ENCODE results near the gene RNF167.

RNF167 gene

GRCh38 chr17:4941319-4941610 lies 1.2 kb downstream of the RNF167 start:
- H3K27ac Mint-ChIP-seq: peak overlapping the region; percentile 99
- H3K9me3 Mint-ChIP-seq (ENCODE audit: low read depth): no peaks in the 10 kb centered on the region
- H3K4me3 Mint-ChIP-seq: peak overlapping the region; percentile 96
- H3K4me1 Mint-ChIP-seq (ENCODE audit: low read depth): peaks cover 63% of the 10 kb centered on the region
- peaks cover 14% of the 10 kb centered on the region for H3K36me3 Mint-ChIP-seq
- H3K27me3 Mint-ChIP-seq: no peaks in the 10 kb centered on the region

GRCh38 chr17:4942760-4943508 lies 2.9 kb downstream of the RNF167 start:
- H3K27ac Mint-ChIP-seq: peak overlapping the region; percentile 99
- H3K27me3 Mint-ChIP-seq: no peaks in the 10 kb centered on the region
- H3K36me3 Mint-ChIP-seq: peaks cover 22% of the 10 kb centered on the region
- peaks cover 60% of the 10 kb centered on the region for H3K4me1 Mint-ChIP-seq (ENCODE audit: low read depth)
- peak overlapping the region; percentile 56 for H3K4me3 Mint-ChIP-seq
- H3K9me3 Mint-ChIP-seq (ENCODE audit: low read depth): no peaks in the 10 kb centered on the region

DNA sequence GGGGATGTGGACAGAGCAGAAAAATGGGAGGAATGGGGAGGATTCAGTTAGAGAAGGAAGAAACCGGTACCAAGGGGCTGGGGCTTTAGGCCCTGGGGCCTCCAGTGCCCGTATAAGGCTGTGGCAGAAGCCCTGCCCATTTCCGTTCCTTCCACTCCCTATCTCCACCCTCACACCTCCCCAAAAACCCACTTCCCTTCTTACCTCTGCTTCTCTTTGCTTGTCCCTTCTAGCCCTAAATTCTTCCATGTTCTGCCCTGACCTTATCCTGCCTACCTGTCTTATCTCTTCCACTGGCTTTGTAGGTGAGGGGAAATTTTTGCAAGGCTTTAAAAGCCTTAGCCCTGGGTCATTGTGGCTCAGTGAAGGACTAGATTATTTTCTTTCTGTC lies 4.1 kb downstream of the RNF167 start:
- Mint-ChIP-seq H3K27ac (peak overlapping the region; percentile 99), H3K27me3 (no peaks in the 10 kb centered on the region), H3K36me3 (peaks cover 22% of the 10 kb centered on the region), H3K4me3 (peak overlapping the region; percentile 97), H3K4me1 (ENCODE audit: low read depth) (peaks cover 52% of the 10 kb centered on the region), H3K9me3 (ENCODE audit: low read depth) (no peaks in the 10 kb centered on the region)

DNA sequence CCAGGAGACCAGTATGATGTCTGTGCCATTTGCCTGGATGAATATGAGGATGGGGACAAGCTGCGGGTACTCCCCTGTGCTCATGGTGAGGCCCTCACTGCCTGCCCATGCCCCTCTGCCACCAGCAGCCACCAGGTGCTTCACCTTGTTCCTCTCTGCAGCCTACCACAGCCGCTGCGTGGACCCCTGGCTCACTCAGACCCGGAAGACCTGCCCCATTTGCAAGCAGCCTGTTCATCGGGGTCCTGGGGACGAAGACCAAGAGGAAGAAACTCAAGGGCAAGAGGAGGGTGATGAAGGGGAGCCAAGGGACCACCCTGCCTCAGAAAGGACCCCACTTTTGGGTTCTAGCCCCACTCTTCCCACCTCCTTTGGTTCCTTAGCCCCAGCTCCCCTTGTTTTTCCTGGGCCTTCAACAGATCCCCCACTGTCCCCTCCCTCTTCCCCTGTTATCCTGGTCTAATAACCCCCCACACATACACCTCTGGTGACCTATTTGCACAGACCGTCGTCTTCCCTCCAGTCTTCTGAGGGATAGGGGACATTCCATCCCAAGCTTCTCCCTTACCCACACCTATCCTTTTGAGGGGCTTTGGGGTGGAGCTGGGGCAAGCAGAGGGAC lies 4.6 kb downstream of the RNF167 start:
- peak overlapping the region; percentile 97 for H3K4me3 Mint-ChIP-seq
- peaks cover 22% of the 10 kb centered on the region for H3K36me3 Mint-ChIP-seq
- no peaks in the 10 kb centered on the region for H3K27me3 Mint-ChIP-seq
- H3K27ac Mint-ChIP-seq: peak overlapping the region; percentile 99
- no peaks in the 10 kb centered on the region for H3K9me3 Mint-ChIP-seq (ENCODE audit: low read depth)
- peaks cover 50% of the 10 kb centered on the region for H3K4me1 Mint-ChIP-seq (ENCODE audit: low read depth)

- Mint-ChIP-seq H3K36me3 (peaks cover 22% of the 10 kb centered on the region), H3K9me3 (ENCODE audit: low read depth) (no peaks in the 10 kb centered on the region), H3K27ac (peak overlapping the region; percentile 99), H3K4me1 (ENCODE audit: low read depth) (peaks cover 50% of the 10 kb centered on the region), H3K4me3 (peak overlapping the region; percentile 97), H3K27me3 (no peaks in the 10 kb centered on the region)
These were observed 5.3 kb downstream of the RNF167 start for GRCh38 chr17:4945176-4945943.

GRCh38 chr17:4945944-4946280 lies 5.8 kb downstream of the RNF167 start:
- peak overlapping the region; percentile 99 for H3K27ac Mint-ChIP-seq
- H3K4me3 Mint-ChIP-seq: peak overlapping the region; percentile 97
- H3K27me3 Mint-ChIP-seq: no peaks in the 10 kb centered on the region
- no peaks in the 10 kb centered on the region for H3K9me3 Mint-ChIP-seq (ENCODE audit: low read depth)
- H3K36me3 Mint-ChIP-seq: peaks cover 22% of the 10 kb centered on the region
- H3K4me1 Mint-ChIP-seq (ENCODE audit: low read depth): peaks cover 53% of the 10 kb centered on the region

DNA sequence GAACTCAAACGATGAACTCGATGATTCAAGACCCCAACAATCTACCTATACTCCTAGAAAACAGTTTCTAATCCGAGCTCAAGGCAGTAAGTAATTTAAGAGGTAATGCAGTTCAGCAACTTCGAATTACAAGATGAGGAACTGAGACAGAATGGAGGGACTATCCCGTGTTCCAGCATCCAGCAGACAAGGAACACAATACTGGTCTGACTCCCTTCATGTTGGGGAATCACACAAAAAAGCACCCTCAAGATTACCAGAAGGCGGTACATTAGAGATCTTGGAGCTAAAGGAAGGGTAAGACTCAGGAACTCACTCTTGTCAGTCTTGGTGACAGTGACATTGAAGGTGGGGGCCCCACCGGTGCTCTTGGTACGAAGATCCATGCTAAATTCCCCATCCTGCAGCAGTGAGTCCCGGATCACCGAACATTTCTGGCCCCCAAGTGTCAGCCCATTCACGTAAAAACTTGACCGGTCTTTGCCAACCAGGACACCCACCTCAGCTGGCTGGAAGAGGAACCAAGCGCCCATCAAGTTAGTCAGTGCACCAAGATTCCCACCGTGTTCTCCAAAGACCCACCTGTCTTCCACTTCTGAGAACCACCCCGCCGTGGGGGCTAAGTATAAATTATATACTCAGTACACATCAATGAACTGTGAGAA lies 6.4 kb downstream of the RNF167 start:
- Mint-ChIP-seq H3K27ac (peak overlapping the region; percentile 89), H3K27me3 (no peaks in the 10 kb centered on the region), H3K36me3 (peaks cover 22% of the 10 kb centered on the region), H3K9me3 (ENCODE audit: low read depth) (no peaks in the 10 kb centered on the region), H3K4me3 (peak overlapping the region; percentile 97), H3K4me1 (ENCODE audit: low read depth) (peaks cover 52% of the 10 kb centered on the region)

- Mint-ChIP-seq H3K4me3 (peak overlapping the region; percentile 97), H3K27ac (peak overlapping the region; percentile 89), H3K4me1 (ENCODE audit: low read depth) (peaks cover 47% of the 10 kb centered on the region), H3K9me3 (ENCODE audit: low read depth) (no peaks in the 10 kb centered on the region), H3K27me3 (no peaks in the 10 kb centered on the region), H3K36me3 (peaks cover 18% of the 10 kb centered on the region)
These were observed 6.9 kb downstream of the RNF167 start for GRCh38 chr17:4947010-4947410.

GRCh38 chr17:4947411-4948165 lies 7.5 kb downstream of the RNF167 start:
- Mint-ChIP-seq H3K36me3 (peaks cover 18% of the 10 kb centered on the region), H3K27me3 (no peaks in the 10 kb centered on the region), H3K9me3 (ENCODE audit: low read depth) (no peaks in the 10 kb centered on the region), H3K4me1 (ENCODE audit: low read depth) (peaks cover 41% of the 10 kb centered on the region), H3K27ac (peak overlapping the region; percentile 96), H3K4me3 (peak overlapping the region; percentile 97)

- Mint-ChIP-seq H3K27me3 (no peaks in the 10 kb centered on the region), H3K27ac (peak within 1 kb of the TSS; percentile 100)
These were observed 8.3 kb downstream of the RNF167 start, which contains the start of gene PFN1 for GRCh38 chr17:4948166-4948930. Gene PFN1 (minus strand): TSS chr17:4948530. CDS start chr17:4948394, 136 bp downstream.

GRCh38 chr17:4948931-4949320 lies 8.9 kb downstream of the RNF167 start:
- Mint-ChIP-seq H3K27me3 (no peaks in the 10 kb centered on the region), H3K27ac (peak overlapping the region; percentile 100), H3K4me1 (ENCODE audit: low read depth) (peaks cover 29% of the 10 kb centered on the region), H3K36me3 (peaks cover 15% of the 10 kb centered on the region), H3K4me3 (peak overlapping the region; percentile 97), H3K9me3 (ENCODE audit: low read depth) (no peaks in the 10 kb centered on the region)

More at GRCh38 chr17:4948166-4948930, 8.3 kb downstream of the RNF167 start, which contains the start of gene PFN1:
- H3K36me3 Mint-ChIP-seq: peaks cover 15% of the 10 kb centered on the region
- peak within 1 kb of the TSS; percentile 97 for H3K4me3 Mint-ChIP-seq
- no peaks in the 10 kb centered on the region for H3K9me3 Mint-ChIP-seq (ENCODE audit: low read depth)
- peaks cover 34% of the 10 kb centered on the region for H3K4me1 Mint-ChIP-seq (ENCODE audit: low read depth)

GRCh38 chr17:4949321-4950074 lies 9.4 kb downstream of the RNF167 start:
- Mint-ChIP-seq H3K9me3 (ENCODE audit: low read depth) (no peaks in the 10 kb centered on the region), H3K27ac (peak overlapping the region; percentile 88), H3K4me1 (ENCODE audit: low read depth) (peaks cover 24% of the 10 kb centered on the region), H3K27me3 (no peaks in the 10 kb centered on the region), H3K4me3 (peak overlapping the region; percentile 97), H3K36me3 (peaks cover 15% of the 10 kb centered on the region)

DNA sequence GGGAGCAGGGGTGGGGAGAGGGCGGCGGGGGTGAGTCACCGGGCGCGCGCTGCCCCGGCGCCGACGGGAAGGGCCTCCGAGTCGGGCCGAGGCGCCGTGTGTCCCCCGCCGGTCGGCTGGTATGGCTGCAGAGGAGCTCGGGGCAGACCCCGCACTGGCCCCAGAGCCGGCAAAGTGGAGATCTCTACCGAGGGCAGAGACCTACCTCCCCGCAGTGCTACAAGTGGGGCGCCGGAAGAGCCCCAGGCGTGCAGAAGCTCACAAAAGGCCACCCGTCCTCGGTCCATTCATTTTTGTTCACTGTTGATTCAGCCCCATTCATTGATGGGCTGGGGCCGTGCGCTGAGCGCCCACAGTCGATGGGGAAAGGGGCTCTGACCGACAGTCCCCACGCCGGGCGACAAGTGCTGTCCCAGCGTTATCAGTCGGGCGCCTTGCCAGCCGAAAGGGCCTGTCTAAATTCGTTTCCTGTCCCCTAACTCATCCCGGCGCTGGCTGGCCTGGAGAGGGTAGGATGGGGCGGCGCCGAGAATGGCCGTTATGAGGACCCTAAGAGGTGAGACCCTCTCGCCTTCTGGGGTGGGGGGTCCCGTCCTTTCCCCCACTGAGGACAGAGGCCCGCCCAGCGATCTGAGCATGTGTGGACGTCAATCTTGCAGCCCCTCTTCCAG lies 10.1 kb downstream of the RNF167 start:
- H3K27ac Mint-ChIP-seq: peak overlapping the region; percentile 97
- H3K9me3 Mint-ChIP-seq (ENCODE audit: low read depth): no peaks in the 10 kb centered on the region
- peaks cover 16% of the 10 kb centered on the region for H3K4me1 Mint-ChIP-seq (ENCODE audit: low read depth)
- H3K27me3 Mint-ChIP-seq: no peaks in the 10 kb centered on the region
- H3K4me3 Mint-ChIP-seq: peak overlapping the region; percentile 88
- H3K36me3 Mint-ChIP-seq: peaks cover 13% of the 10 kb centered on the region
